NCI-H748 (cell line): ENCODE results near the gene CHD2.
"Not testable (repeated sequence)": the region's sequence is repeated elsewhere in the genome, so short reads cannot be mapped to it uniquely, and the experiment has no call there.

Experiments
- DNase-seq: peaks from one replicate; lab custom pipeline; 2025; ENCODE audit not compliant: unreplicated experiment; lab: John Stamatoyannopoulos, UW

Gene CHD2

DNA sequence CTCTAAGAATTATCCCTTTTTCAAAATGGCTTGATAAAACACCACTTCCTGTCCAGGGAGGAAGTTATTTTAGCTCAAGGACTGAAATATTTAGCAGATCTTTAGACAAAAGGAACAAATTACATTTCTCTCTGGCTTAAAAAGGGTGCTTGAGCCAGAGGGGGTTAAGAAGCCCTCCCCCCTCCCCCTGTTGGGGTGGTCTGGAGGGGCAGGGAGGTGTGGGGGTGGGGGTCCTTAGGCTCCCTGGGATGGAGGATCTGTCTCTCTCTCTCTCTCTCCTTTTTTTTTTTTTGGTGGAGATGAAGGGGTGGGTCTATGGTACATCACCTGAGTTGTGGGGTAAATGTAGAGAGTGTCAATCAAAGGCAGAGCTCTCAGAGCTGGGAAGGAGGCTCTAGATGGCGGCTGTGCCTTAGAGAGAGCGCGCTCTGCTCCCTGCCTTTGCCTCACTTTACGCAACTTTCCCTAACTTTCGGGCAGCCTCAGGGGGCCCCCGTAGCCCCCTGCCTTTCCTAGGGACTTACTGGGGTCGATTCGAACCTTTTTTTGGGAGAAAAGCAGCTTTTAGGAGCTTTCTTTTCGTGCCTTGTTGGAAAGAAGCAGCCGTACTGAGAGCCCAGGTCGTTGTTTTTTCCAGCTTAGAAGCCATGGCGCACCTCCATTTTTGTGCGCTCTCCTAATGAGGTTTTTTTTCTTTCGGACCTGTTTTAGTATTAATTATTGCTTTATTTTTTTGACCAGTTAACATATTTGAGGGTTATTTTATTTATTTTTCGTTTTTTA lies at the start of gene CHD2:
TSS of gene CHD2 (plus strand) at position 377 of the 783 bp plus-strand sequence. CDS start 914 bp downstream, outside the sequence.
- DNase-seq, result peak; percentile 87

GRCh38 chr15:92853222-92853621 lies 46.9 kb upstream of the CHD2 start:
- no peak for DNase-seq

DNA sequence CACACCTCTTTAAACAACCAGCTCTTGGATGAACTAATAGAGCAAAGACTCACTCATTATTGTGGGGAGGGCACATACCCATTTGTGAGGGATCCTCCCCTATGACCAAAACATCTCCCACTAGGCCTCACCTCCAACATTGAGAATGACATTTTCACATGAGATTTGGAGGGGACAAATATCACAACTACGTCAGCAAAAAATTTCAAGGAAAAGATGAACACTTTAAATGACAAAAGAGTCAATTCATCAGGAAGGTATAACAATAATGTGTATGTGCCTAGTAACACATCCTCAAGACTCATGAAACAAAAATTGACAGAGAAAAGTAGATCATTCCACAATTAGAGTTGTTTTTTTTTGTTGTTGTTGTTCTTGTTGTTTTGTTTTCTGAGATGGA lies 38.4 kb upstream of the CHD2 start:
- no peak for DNase-seq

GRCh38 chr15:92864127-92864814 lies 35.9 kb upstream of the CHD2 start:
- DNase-seq, result no peak

DNA sequence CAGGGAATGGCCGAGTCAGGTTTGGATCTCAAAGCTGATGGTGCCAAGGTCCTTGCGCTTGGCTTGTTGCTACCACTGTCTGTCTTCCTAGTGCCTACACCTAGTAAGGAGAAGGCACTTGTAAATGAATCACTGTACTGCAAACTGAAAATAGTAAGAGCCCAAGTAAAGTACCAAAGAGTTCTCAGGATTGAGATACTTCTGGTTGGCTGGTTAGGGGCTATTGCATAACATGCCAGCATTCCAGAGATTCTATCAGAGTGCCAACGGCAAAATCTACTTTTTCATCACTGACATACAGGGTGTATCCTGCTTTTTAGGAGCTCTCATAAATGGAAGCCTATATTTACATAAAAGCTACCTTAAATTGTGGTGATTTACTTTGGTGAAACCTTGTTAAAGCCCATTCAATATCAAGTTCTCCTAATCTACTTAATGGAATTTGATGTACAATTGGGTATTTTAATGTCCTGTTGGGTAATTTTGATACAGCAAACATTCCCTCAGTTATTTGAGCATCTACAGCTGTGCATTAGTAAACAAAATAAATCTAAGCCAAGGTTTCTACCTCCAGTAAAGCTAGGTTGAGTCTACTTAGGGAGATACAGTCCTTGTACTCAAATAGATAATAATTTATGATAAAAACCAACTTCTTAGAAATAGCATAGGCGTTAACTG lies 30.7 kb upstream of the CHD2 start:
- no peak for DNase-seq

DNA sequence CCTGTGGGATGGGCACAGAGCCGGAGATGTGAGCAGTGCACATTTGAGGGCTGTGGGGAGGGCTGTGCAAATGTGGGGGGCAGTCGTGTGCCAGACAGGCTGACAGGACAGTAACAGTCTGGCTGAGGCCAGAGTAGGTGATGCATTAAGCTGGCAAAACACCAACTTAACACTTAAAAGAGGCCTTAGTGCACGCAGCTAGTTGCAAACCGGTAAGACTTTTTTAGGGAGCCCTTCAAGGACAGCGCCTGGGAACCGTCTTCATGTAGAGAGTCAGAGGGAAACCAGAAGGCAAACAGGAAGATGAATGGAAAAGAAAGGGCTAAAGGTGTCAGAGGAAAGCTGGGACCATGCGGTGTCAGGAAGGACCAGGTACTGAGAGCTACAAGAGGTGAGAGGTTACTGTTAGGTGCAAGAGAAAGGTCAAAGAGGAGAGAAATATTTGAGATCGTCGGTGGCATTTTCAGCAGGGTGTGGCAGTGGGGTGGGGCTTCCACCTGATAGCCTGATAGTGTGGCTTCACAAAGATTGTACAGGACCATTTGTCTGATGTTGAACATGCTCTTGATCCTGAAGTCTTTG lies 30.0 kb upstream of the CHD2 start:
- DNase-seq, result no peak

GRCh38 chr15:92872967-92873366 lies 27.2 kb upstream of the CHD2 start:
- not testable (repeated sequence) for DNase-seq

DNA sequence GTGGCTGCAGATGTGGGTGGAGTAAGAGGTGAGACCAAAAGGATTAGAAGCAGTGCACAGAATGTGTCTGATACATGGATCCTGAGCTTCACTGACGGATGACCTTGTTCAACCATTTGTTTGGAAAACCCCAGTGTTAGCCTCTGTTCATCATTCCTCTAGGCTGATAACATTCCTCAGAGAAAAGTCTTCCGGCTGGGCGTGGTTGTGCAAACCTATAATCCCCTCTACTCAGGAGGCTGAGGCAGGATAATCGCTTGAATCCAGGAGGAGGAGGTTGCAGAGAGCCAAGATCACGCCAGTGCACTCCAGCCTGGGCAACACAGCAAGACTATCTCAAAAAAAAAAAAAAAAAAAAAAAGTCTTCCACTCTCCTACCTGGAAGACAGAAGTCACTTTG lies 23.1 kb upstream of the CHD2 start:
- no peak for DNase-seq

- no peak for DNase-seq
Observed at GRCh38 chr15:92877416-92877815, 22.7 kb upstream of the CHD2 start.

GRCh38 chr15:92878593-92879053 lies 21.5 kb upstream of the CHD2 start:
- peak; percentile 4 for DNase-seq

- no peak for DNase-seq
Observed at GRCh38 chr15:92879949-92880725, 20.0 kb upstream of the CHD2 start.

DNA sequence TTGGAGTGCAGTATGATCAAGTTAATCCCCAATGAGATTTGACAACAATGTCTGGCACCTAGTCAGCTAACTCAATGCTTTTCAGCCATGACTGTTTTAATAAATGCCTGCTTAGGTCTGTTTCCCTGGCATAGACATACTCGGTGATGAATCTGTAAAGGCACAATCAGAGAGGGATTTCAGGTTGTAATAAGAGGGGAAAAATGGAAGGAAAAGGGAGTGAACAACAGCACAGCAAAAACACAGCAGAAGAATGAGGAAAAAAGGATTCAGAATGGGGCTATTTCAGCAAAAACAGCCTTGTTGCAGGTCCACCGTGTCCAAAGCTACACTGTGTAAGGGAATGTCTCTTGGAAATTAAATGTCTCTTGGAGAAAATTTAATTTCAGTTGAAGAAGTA lies 19.3 kb upstream of the CHD2 start:
- DNase-seq, result no peak

GRCh38 chr15:92881211-92881754 lies 18.8 kb upstream of the CHD2 start:
- no peak for DNase-seq

DNA sequence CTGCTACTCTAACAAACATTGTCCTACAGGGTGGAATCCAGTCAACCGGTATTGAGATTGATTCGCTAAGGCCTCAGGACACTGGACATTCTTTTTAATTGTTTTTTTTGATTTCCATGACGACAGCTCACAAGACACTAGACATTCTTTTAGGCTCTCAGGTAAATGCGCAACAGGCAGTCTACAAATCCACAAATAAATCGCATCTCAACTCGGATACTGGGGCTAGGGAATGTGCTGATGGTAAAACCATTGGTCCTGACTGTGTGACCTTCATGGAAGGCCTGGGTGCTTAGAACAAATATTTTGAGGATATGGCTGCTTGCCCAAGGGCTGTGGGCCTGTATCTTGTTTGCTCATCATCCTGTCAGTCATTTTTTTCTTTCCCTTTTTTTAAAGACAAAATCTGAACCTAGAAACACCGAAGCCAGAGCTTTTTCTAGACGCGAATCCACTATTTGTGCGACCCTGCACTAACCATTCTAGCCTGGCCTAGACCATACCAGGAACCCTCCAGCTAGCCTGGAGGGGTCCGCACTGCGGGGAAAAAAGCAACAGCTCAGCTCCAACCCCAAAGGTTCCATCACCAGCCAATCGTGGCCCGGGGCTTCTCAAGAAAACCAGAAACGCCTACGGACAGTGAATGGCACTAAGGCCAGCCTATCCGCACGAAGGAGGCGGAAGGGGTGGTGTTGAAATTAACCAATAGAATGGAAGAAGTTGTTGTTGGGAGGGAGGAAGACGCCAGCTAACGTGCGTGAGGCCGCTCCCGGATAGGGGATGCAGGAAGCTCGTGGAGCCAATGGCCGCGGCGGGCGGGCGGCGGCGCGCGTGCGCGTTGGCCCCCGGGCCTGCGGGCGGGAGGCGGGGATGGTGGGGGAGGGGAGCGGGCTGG lies 18.1 kb upstream of the CHD2 start:
- DNase-seq, result peak; percentile 98

DNA sequence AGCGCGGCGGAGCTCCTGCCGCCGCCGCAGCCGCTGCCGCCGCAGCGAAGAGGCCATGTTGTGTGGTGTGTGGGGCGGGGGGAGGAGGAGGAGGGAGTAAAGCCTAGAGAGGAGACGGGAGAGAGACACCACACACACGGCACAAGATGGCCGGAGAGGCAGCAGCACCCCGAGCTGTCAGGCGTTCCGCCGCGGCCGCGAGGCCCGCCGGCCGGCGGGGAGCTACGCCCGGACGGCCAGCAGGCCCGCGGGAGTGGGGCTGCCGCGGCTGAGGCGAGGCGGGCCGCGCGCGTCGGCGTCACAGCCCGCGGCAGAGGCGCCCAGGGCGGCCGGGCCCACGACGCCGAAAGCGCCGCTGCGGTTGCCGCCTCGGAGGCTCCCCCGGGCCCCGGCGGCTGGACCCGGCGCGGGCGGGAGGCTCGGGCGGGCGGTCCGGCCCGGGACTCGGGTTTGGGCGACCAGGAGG lies 17.4 kb upstream of the CHD2 start:
- no peak for DNase-seq

GRCh38 chr15:92883163-92883875 lies 16.8 kb upstream of the CHD2 start:
- DNase-seq, result peak; percentile 47

DNA sequence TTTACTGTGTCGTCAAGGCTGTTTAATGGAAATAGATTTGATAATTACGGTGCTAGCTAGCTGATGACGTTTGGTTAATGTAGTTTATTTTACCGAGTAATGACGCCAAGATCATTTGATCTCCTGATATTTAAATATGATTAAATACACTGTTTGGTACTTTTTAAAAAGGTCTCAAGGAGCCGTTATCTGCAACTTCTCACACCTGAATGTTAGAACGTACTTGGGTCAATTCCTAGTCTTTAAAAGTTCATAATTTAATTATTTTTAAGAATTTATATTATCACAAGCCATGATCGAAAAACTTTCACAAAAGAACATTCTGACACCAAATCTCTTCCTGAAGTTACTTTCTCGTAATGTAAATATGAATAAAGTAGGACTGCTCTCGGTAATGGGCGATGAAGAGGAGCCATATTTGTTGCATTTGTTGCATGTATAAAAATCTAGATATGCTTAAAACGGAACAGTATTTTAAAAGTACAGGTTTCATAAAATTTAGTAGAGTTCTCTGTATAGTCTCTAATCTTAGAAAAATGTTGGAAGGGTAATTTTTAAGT lies 16.2 kb upstream of the CHD2 start:
- no peak for DNase-seq
